H1 (cell line): Measurements from ENCODE around the gene FIP1L1. TPM values are rescaled to one million over a fixed set of nuclear protein-coding genes. Genes with fewer than 3 reads are reported as not detected.

Experiments used
- CBX8 ChIP-seq: fragments of 300-800, 300-1000 bp; sonication (generic); IDR thresholded peaks from 2 replicates; pipeline ENCODE4 v1.7.1; 2016; ENCODE audit warnings: low read depth, low read length, borderline replicate concordance
- CTBP2 ChIP-seq: IDR thresholded peaks from 2 replicates; pipeline ENCODE4 v1.7.0; 2011; ENCODE audit warnings: borderline replicate concordance, mild to moderate bottlenecking, moderate library complexity, mixed read lengths, low read length; ENCODE audit not compliant: insufficient read depth, insufficient read length
- NANOG ChIP-seq: IDR thresholded peaks from 2 replicates; pipeline ENCODE4 v1.6.1; 2011; ENCODE audit warnings: low read length, low read depth, mild to moderate bottlenecking, inconsistent platforms; ENCODE audit not compliant: insufficient read depth, poor library complexity, severe bottlenecking
- RAD21 ChIP-seq, 2 experiments: IDR thresholded peaks in 1 of 2; conservative IDR thresholded peaks in 1 of 2; 2 replicates each; pipeline ENCODE4 v1.6.1; 2011; ENCODE audit warnings: low read depth in 2 of 2, low read length in 2 of 2, improper control_type of control experiment in 1 of 2, inconsistent platforms in 1 of 2, mild to moderate bottlenecking in 1 of 2, moderate library complexity in 1 of 2
- SAP30 ChIP-seq: fragments of 300-600 bp; sonication (generic); IDR thresholded peaks from 2 replicates; pipeline ENCODE4 v1.7.1; 2012; ENCODE audit warnings: low read length, moderate library complexity, mild to moderate bottlenecking, inconsistent platforms; ENCODE audit not compliant: insufficient read depth, insufficient replicate concordance
- SP1 ChIP-seq: IDR thresholded peaks from 2 replicates; pipeline ENCODE4 v1.6.1; 2011; ENCODE audit warnings: low read depth, low read length
- TEAD4 ChIP-seq: IDR thresholded peaks from 2 replicates; pipeline ENCODE4 v1.6.1; 2012; ENCODE audit warnings: low read depth, low read length, inconsistent platforms, mixed read lengths
- polyA plus RNA-seq, 7 experiments: library from polyadenylated mRNA; depleted of rRNA in 3 of 7; stranded (reverse) in 5 of 7; unstranded in 2 of 7; fragments of >200 nt in 5 of 7; fragments of 200-250 nt in 2 of 7; gene quantifications; 1 replicate in 5 of 7; 2 replicates in 1 of 7; 4 replicates in 1 of 7; pipeline versions ENCODE4 v1.2.1 to v1.2.3, GENCODE V29; 2011 to 2013; ENCODE audit warnings: missing spikeins in 2 of 7, mixed read lengths in 2 of 7
- total RNA-seq: library from RNA; stranded (reverse); fragmentation: NEBNext Ultra II Directional; extraction: Animal tissue kit (Norgen Biotek cat#: 25700); gene quantifications from 2 replicates; pipeline ENCODE4 v1.2.1, GENCODE V29; 2021
- TF ChIP-seq, protein P1 (sequence below): fragments of 300-600 bp; sonication (generic); IDR thresholded peaks from 2 replicates; pipeline ENCODE4 v1.7.1; 2012; ENCODE audit warnings: low read length, moderate library complexity, mild to moderate bottlenecking, inconsistent platforms; ENCODE audit not compliant: insufficient replicate concordance

Gene FIP1L1
- total and polyA plus RNA-seq, 2 of the 8 experiments (the other 6 are each of a cell fraction or from before 2014, with no cell fraction given), result 19.5 to 53.7 TPM

DNA sequence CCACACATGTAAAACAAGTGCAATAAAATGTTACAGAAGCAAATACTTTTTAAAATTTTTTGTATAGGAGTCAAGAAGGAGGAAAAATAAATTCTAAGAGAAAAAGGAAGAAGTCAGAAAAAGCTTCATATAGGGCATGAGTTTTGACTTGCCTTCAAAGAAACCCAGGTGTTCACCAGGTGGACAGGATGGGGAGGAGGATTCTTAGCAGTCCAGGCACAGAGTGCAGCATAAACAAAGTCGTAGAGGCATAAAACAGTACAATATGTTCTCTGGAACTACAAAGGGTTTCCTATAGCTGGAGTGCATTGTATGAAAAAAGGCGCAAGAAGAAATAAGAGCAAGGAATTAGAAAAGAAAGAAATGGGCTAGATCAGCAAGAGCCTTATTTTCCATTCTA, 9.7 kb upstream of the FIP1L1 start (continued):
- TF ChIP-seq, protein P1, sequence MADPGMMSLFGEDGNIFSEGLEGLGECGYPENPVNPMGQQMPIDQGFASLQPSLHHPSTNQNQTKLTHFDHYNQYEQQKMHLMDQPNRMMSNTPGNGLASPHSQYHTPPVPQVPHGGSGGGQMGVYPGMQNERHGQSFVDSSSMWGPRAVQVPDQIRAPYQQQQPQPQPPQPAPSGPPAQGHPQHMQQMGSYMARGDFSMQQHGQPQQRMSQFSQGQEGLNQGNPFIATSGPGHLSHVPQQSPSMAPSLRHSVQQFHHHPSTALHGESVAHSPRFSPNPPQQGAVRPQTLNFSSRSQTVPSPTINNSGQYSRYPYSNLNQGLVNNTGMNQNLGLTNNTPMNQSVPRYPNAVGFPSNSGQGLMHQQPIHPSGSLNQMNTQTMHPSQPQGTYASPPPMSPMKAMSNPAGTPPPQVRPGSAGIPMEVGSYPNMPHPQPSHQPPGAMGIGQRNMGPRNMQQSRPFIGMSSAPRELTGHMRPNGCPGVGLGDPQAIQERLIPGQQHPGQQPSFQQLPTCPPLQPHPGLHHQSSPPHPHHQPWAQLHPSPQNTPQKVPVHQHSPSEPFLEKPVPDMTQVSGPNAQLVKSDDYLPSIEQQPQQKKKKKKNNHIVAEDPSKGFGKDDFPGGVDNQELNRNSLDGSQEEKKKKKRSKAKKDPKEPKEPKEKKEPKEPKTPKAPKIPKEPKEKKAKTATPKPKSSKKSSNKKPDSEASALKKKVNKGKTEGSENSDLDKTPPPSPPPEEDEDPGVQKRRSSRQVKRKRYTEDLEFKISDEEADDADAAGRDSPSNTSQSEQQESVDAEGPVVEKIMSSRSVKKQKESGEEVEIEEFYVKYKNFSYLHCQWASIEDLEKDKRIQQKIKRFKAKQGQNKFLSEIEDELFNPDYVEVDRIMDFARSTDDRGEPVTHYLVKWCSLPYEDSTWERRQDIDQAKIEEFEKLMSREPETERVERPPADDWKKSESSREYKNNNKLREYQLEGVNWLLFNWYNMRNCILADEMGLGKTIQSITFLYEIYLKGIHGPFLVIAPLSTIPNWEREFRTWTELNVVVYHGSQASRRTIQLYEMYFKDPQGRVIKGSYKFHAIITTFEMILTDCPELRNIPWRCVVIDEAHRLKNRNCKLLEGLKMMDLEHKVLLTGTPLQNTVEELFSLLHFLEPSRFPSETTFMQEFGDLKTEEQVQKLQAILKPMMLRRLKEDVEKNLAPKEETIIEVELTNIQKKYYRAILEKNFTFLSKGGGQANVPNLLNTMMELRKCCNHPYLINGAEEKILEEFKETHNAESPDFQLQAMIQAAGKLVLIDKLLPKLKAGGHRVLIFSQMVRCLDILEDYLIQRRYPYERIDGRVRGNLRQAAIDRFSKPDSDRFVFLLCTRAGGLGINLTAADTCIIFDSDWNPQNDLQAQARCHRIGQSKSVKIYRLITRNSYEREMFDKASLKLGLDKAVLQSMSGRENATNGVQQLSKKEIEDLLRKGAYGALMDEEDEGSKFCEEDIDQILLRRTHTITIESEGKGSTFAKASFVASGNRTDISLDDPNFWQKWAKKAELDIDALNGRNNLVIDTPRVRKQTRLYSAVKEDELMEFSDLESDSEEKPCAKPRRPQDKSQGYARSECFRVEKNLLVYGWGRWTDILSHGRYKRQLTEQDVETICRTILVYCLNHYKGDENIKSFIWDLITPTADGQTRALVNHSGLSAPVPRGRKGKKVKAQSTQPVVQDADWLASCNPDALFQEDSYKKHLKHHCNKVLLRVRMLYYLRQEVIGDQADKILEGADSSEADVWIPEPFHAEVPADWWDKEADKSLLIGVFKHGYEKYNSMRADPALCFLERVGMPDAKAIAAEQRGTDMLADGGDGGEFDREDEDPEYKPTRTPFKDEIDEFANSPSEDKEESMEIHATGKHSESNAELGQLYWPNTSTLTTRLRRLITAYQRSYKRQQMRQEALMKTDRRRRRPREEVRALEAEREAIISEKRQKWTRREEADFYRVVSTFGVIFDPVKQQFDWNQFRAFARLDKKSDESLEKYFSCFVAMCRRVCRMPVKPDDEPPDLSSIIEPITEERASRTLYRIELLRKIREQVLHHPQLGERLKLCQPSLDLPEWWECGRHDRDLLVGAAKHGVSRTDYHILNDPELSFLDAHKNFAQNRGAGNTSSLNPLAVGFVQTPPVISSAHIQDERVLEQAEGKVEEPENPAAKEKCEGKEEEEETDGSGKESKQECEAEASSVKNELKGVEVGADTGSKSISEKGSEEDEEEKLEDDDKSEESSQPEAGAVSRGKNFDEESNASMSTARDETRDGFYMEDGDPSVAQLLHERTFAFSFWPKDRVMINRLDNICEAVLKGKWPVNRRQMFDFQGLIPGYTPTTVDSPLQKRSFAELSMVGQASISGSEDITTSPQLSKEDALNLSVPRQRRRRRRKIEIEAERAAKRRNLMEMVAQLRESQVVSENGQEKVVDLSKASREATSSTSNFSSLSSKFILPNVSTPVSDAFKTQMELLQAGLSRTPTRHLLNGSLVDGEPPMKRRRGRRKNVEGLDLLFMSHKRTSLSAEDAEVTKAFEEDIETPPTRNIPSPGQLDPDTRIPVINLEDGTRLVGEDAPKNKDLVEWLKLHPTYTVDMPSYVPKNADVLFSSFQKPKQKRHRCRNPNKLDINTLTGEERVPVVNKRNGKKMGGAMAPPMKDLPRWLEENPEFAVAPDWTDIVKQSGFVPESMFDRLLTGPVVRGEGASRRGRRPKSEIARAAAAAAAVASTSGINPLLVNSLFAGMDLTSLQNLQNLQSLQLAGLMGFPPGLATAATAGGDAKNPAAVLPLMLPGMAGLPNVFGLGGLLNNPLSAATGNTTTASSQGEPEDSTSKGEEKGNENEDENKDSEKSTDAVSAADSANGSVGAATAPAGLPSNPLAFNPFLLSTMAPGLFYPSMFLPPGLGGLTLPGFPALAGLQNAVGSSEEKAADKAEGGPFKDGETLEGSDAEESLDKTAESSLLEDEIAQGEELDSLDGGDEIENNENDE, result no peak
- TF ChIP-seq NANOG, result no peak
- TF ChIP-seq CTBP2, result no peak
- no peak for TF ChIP-seq RAD21 (IDR thresholded peaks at IDR 0.05 in 1 of 2, conservative IDR thresholded peaks at IDR 0.05 in 1 of 2; ENCODE audit: low read depth in 2 of 2, low read length in 2 of 2)
- TF ChIP-seq TEAD4, result no peak
- TF ChIP-seq SP1, result no peak
- no peak for TF ChIP-seq SAP30
- no peak for TF ChIP-seq CBX8
- TF ChIP-seq, all 59 proteins: peak for 0
